SK-N-SH treated with all-trans-retinoic acid at 6 μM for 48 hours (cell line): ENCODE results near the gene TMEM50A.
"Not testable (repeated sequence)": the region's sequence is repeated elsewhere in the genome, so short reads cannot be mapped to it uniquely, and the experiment has no call there.

Experiments used
- ATAC-seq: fragments of 200-7000 bp; cut with Tn5 transposase; 3 replicates; pipeline ENCODE4 v1.9.1; 2020; ENCODE audit warnings: mild to moderate bottlenecking, moderate library complexity
- ARNTL ChIP-seq: fragments of 450-650 bp; formaldehyde crosslinking; IDR thresholded peaks from 2 replicates; pipeline ENCODE4 v1.5.0; 2020; ENCODE audit warnings: low read depth, mild to moderate bottlenecking, moderate library complexity, borderline replicate concordance
- BACH2 ChIP-seq: fragments of 250-450 bp; sonication (Bioruptor Pico); IDR thresholded peaks from 2 replicates; pipeline ENCODE4 v1.9.0; 2021; ENCODE audit warnings: mild to moderate bottlenecking, borderline replicate concordance
- CREB5 ChIP-seq: fragments of 250-450 bp; sonication (Bioruptor Pico); IDR thresholded peaks from 2 replicates; pipeline ENCODE4 v1.5.1; 2020; ENCODE audit warnings: low read depth, mild to moderate bottlenecking, moderate library complexity
- CSDC2 ChIP-seq: fragments of 250-450 bp; sonication (Bioruptor Pico); IDR thresholded peaks from 2 replicates; pipeline ENCODE4 v1.5.0; 2020; ENCODE audit warnings: mild to moderate bottlenecking, moderate library complexity
- ESRRG ChIP-seq: fragments of 250-450 bp; sonication (Bioruptor Pico); IDR thresholded peaks from 2 replicates; pipeline ENCODE4 v1.6.1; 2021; ENCODE audit warnings: mild to moderate bottlenecking
- ISL1 ChIP-seq: fragments of 250-450 bp; sonication (Bioruptor Pico); IDR thresholded peaks from 2 replicates; pipeline ENCODE4 v2.1.2; 2022; ENCODE audit warnings: mild to moderate bottlenecking, moderate library complexity
- OSR1 ChIP-seq: fragments of 250-450 bp; sonication (Bioruptor Pico); IDR thresholded peaks from 2 replicates; pipeline ENCODE4 v1.8.0; 2022; ENCODE audit warnings: moderate library complexity, mild to moderate bottlenecking, inconsistent platforms
- PATZ1 ChIP-seq: fragments of 250-450 bp; sonication (Bioruptor Pico); IDR thresholded peaks from 2 replicates; pipeline ENCODE4 v1.8.0; 2020; ENCODE audit warnings: mild to moderate bottlenecking, moderate library complexity, borderline replicate concordance
- POU6F1 ChIP-seq: fragments of 250-450 bp; sonication (Bioruptor Pico); IDR thresholded peaks from 2 replicates; pipeline ENCODE4 v1.8.0; 2021; ENCODE audit warnings: low read depth, mild to moderate bottlenecking, moderate library complexity, borderline replicate concordance
- PPARA ChIP-seq: fragments of 250-450 bp; sonication (Bioruptor Pico); IDR thresholded peaks from 2 replicates; pipeline ENCODE4 v1.5.0; 2020; ENCODE audit warnings: mild to moderate bottlenecking, borderline replicate concordance
- TCF4 ChIP-seq: fragments of 250-450 bp; sonication (Bioruptor Pico); IDR thresholded peaks from 2 replicates; pipeline ENCODE4 v1.8.0; 2021; ENCODE audit warnings: mild to moderate bottlenecking, moderate library complexity, borderline replicate concordance
- TOX ChIP-seq: fragments of 250-450 bp; sonication (Bioruptor Pico); IDR thresholded peaks from 2 replicates; pipeline ENCODE4 v1.8.0; 2021; ENCODE audit warnings: mild to moderate bottlenecking, moderate library complexity, borderline replicate concordance
- ZC3H10 ChIP-seq: fragments of 250-450 bp; sonication (Bioruptor Pico); IDR thresholded peaks from 2 replicates; pipeline ENCODE4 v1.5.1; 2021; ENCODE audit warnings: mild to moderate bottlenecking, moderate library complexity
- ZFP3 ChIP-seq: fragments of 250-450 bp; sonication (Bioruptor Pico); IDR thresholded peaks from 2 replicates; pipeline ENCODE4 v1.5.0; 2020; ENCODE audit warnings: mild to moderate bottlenecking, moderate library complexity
- ZFP30 ChIP-seq: fragments of 450-650 bp; formaldehyde crosslinking; IDR thresholded peaks from 2 replicates; pipeline ENCODE4 v1.5.0; 2022; ENCODE audit warnings: mild to moderate bottlenecking, moderate library complexity
- ZNF565 ChIP-seq: fragments of 450-650 bp; formaldehyde crosslinking; conservative IDR thresholded peaks from 2 replicates; pipeline ENCODE4 v1.5.0; 2020; ENCODE audit warnings: low read depth, mild to moderate bottlenecking, moderate library complexity
- ZNF70 ChIP-seq: fragments of 450-650 bp; formaldehyde crosslinking; IDR thresholded peaks from 2 replicates; pipeline ENCODE4 v1.5.0; 2020; ENCODE audit warnings: mild to moderate bottlenecking, moderate library complexity
- ZNF8 ChIP-seq: fragments of 450-650 bp; formaldehyde crosslinking; IDR thresholded peaks from 2 replicates; pipeline ENCODE4 v1.5.0; 2020; ENCODE audit warnings: mild to moderate bottlenecking, moderate library complexity

Gene TMEM50A

GRCh38 chr1:25338188-25338981, at the start of gene TMEM50A:
Gene TMEM50A (plus strand): TSS chr1:25338334. CDS start chr1:25340487, 2,153 bp downstream.
- no peak for TF ChIP-seq ESRRG
- TF ChIP-seq ZNF565 (CRISPR knock-in tag): no peak
- no peak for TF ChIP-seq PPARA (CRISPR knock-in tag)
- TF ChIP-seq ZNF70 (CRISPR knock-in tag): no peak
- no peak for TF ChIP-seq CREB5 (CRISPR knock-in tag)
- no peak for TF ChIP-seq ARNTL (CRISPR knock-in tag)
- no peak for TF ChIP-seq PATZ1
- no peak for TF ChIP-seq OSR1 (CRISPR knock-in tag)
- TF ChIP-seq ZNF8 (CRISPR knock-in tag): no peak
- TF ChIP-seq CSDC2 (CRISPR knock-in tag): no peak
- TF ChIP-seq TCF4 (CRISPR knock-in tag): no peak
- TF ChIP-seq ZFP3: no peak
- TF ChIP-seq ZFP30 (CRISPR knock-in tag): no peak
- no peak for TF ChIP-seq ISL1
- TF ChIP-seq POU6F1 (CRISPR knock-in tag): no peak
- no peak for TF ChIP-seq ZC3H10
- no peak for TF ChIP-seq TOX (CRISPR knock-in tag)
- no peak for TF ChIP-seq BACH2 (CRISPR knock-in tag)
- peak; percentile 83 for ATAC-seq

- ATAC-seq: not testable (repeated sequence)
These were observed 49.5 kb upstream of the TMEM50A start for GRCh38 chr1:25288573-25289101.

GRCh38 chr1:25290043-25290442, 48.1 kb upstream of the TMEM50A start:
- peak; percentile 79 for ATAC-seq

GRCh38 chr1:25293426-25293825, 44.7 kb upstream of the TMEM50A start:
- not testable (repeated sequence) for ATAC-seq

GRCh38 chr1:25294889-25295826, 43.0 kb upstream of the TMEM50A start:
- not testable (repeated sequence) for ATAC-seq

GRCh38 chr1:25296501-25296900, 41.6 kb upstream of the TMEM50A start:
- ATAC-seq: not testable (repeated sequence)

GRCh38 chr1:25300729-25301128, 37.4 kb upstream of the TMEM50A start:
- ATAC-seq: not testable (repeated sequence)

GRCh38 chr1:25302330-25302729, 35.8 kb upstream of the TMEM50A start:
- ATAC-seq: not testable (repeated sequence)

GRCh38 chr1:25304936-25305335, 33.2 kb upstream of the TMEM50A start:
- ATAC-seq: peak; percentile 62

- not testable (repeated sequence) for ATAC-seq
These were observed 30.0 kb upstream of the TMEM50A start for GRCh38 chr1:25308168-25308567.

- ATAC-seq: peak; percentile 38; the same call in 1 of the 3 replicates
These were observed 29.0 kb upstream of the TMEM50A start for GRCh38 chr1:25309085-25309484.
